Stomach smooth muscle (tissue), 2 donors: ENCODE measurements around the gene LOC128125822.

Source experiments
- H3K27ac ChIP-seq: one replicate; pipeline ENCODE4 v1.7.0; 2013; ENCODE audit warnings: mild to moderate bottlenecking, low read length, inconsistent platforms
- H3K27me3 ChIP-seq, 2 donors: one replicate each; pipeline ENCODE4 v1.7.0; 2013; ENCODE audit warnings: low read length in 2 of 2; ENCODE audit not compliant: insufficient read depth in 2 of 2, control insufficient read depth in 1 of 2
- H3K36me3 ChIP-seq, 2 donors: one replicate each; pipeline ENCODE4 v1.7.0; 2013; ENCODE audit warnings: low read length in 2 of 2; ENCODE audit not compliant: control insufficient read depth in 2 of 2, insufficient read depth in 2 of 2
- H3K4me1 ChIP-seq: one replicate; pipeline ENCODE4 v1.7.0; 2013; ENCODE audit warnings: low read length; ENCODE audit not compliant: control insufficient read depth, insufficient read depth
- H3K4me3 ChIP-seq, 2 donors: one replicate each; pipeline ENCODE4 v1.7.0; 2013; ENCODE audit warnings: low read length in 2 of 2
- H3K9ac ChIP-seq, 2 donors: one replicate each; pipeline ENCODE4 v1.7.0; 2013; ENCODE audit warnings: low read length in 2 of 2, mild to moderate bottlenecking in 1 of 2
- H3K9me3 ChIP-seq, 2 donors: one replicate each; pipeline ENCODE4 v1.7.0; 2013; ENCODE audit warnings: low read length in 2 of 2; ENCODE audit not compliant: control insufficient read depth in 2 of 2
- donor health status: healthy.
- donor health status: Pancreatic carcinoma.

The LOC128125822 gene

GRCh38 chr6:63609231-63609630 is 37.0 kb downstream of the LOC128125822 start:
- Histone ChIP-seq H3K9ac (no peak overlapping the region), H3K27me3 (no peaks in the 10 kb centered on the region), H3K36me3 (no peaks in the 10 kb centered on the region), H3K9me3 (no peaks in the 10 kb centered on the region), H3K4me1 (no peaks in the 10 kb centered on the region), H3K4me3 (no peak overlapping the region), H3K27ac (no peak overlapping the region)

- Histone ChIP-seq H3K27ac (no peak overlapping the region), H3K4me1 (no peaks in the 10 kb centered on the region), H3K9me3 (no peaks in the 10 kb centered on the region), H3K9ac (no peak overlapping the region), H3K4me3 (no peak overlapping the region), H3K27me3 (no peaks in the 10 kb centered on the region), H3K36me3 (no peaks in the 10 kb centered on the region)
Measured at GRCh38 chr6:63610944-63611343, 38.7 kb downstream of the LOC128125822 start.

- H3K36me3 ChIP-seq: no peaks in the 10 kb centered on the region
- no peaks in the 10 kb centered on the region for H3K4me1 ChIP-seq
- H3K9ac ChIP-seq: no peak overlapping the region
- H3K27me3 ChIP-seq: no peaks in the 10 kb centered on the region
- H3K4me3 ChIP-seq: no peak overlapping the region
- no peaks in the 10 kb centered on the region for H3K9me3 ChIP-seq
- no peak overlapping the region for H3K27ac ChIP-seq
Measured at GRCh38 chr6:63611560-63611959, 39.3 kb downstream of the LOC128125822 start.

- Histone ChIP-seq H3K27ac (no peak overlapping the region), H3K9me3 (no peaks in the 10 kb centered on the region), H3K27me3 (no peaks in the 10 kb centered on the region), H3K4me1 (no peaks in the 10 kb centered on the region), H3K9ac (no peak overlapping the region), H3K36me3 (no peaks in the 10 kb centered on the region), H3K4me3 (no peak overlapping the region)
Measured at GRCh38 chr6:63615590-63615989, 43.3 kb downstream of the LOC128125822 start.
